CD4-positive, alpha-beta T cell treated with Interleukin-1 beta for 1 hour (primary cell): ENCODE results near the gene NOTCH4.
"Not testable (repeated sequence)": the region's sequence is repeated elsewhere in the genome, so short reads cannot be mapped to it uniquely, and the experiment has no call there.

Source experiments
- DNase-seq, 2 donors: peaks; one replicate each; pipeline ENCODE4 v3.0.0-alpha.2; 2020 to 2022

The NOTCH4 gene

GRCh38 chr6:32192608-32193039, 31.2 kb downstream of the NOTCH4 start, which contains the start of gene GPSM3:
Gene GPSM3 (minus strand): TSS chr6:32192643. CDS start chr6:32192513, 130 bp downstream.
- peak; percentile 60 to 63 for DNase-seq

GRCh38 chr6:32191696-32192607, 31.9 kb downstream of the NOTCH4 start:
- DNase-seq: peak; percentile 54 to 65

GRCh38 chr6:32190911-32191677, 32.8 kb downstream of the NOTCH4 start:
- DNase-seq: no peak

DNA sequence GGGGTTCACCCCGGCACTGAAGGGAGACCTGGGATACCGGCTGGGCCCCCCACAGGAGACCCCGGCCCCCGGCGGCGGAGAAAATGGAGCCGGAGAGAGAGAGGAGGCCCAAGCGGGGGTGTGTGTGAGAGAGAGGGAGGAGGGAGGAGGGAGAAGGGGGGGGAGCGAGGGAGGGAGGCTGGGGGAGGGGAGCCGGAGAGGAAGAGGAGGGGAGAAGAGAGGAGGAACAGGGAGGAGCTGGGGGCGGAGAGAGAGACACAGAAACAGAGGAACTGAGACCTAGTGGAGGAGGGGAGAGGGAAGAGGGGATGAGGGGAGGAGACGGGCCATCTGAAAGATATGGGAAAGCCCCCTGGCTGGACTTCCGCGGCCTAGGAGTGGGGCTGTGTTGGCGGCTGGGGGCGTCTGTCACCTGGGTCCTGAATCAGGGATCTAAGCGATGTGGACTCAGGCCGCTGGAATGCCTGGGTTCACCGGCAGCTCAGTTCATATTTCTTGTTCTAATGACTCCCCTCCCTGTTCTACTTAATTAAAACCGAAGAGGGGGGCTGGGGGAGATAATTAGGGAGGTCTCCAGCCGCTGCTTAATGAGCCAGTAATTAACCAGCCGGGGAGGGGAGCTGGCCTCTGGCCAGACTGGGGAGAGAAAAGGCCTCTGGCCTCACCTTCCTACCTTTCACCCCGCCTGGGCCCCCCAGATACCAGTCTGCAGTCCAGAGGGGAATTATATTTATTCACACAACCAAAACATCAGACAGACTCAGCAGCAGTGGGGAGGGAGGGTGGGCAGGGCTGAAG, 33.6 kb downstream of the NOTCH4 start, which contains the start of gene PBX2:
PBX2 (minus strand) TSS at position 149 of the 798 bp plus-strand sequence. CDS start 287 bp downstream, outside the sequence.
- DNase-seq: peak; percentile 91 to 93

DNA sequence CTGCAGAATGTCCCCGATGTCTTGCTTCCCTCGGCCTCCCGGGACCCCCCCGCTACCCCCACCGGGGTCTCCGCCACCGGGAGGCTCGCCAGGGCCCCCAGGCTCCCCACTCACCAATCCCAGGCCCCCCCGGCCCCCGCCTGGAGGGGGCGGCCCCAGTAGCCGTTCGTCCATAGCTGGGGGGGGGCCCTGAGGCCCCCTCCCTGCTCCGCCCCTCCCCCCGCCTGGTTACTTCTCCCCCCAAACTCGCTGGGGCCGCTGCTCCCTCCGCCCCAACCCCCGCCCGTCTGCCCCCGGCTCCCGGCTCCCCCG, 34.2 kb downstream of the NOTCH4 start:
- no peak for DNase-seq

GRCh38 chr6:32189069-32189741, 34.7 kb downstream of the NOTCH4 start:
- no peak for DNase-seq

- no peak for DNase-seq
Measured at GRCh38 chr6:32188381-32189068, 35.3 kb downstream of the NOTCH4 start.

DNA sequence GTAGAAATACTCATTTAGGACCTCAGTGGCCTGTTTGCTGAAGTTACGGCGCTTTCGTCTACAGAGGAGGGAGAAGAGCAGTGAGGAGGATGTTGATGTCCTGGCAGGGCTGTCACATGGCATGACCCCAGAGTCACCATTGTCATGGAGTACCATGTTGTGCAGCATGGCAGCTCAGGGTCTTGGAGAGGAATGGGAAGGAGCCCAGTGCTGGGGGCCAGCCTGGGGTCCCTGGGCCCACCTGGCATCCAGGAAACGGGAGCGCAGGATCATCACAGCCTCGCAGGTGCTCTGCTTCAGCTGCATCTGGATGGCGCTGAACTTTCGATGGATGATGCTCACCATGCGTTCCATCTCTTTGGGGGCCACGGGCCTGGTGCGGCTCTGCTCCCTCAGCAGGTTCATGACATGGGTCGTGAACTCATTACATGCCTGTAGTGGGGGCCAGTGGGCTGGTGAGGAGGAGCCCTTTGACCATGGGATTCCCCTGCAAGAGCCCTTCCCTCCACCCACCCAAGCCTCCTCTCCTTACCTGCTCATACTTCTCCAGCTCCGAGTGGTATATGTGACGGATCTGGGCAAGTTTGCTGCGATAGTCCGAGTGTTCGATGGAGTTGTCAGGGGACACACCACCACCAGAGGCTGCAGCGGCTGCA, 36.0 kb downstream of the NOTCH4 start:
- DNase-seq: not testable (repeated sequence)

GRCh38 chr6:32187009-32187709, 36.7 kb downstream of the NOTCH4 start:
- no peak for DNase-seq

GRCh38 chr6:32186151-32186840, 37.6 kb downstream of the NOTCH4 start:
- DNase-seq: not testable (repeated sequence)

- peak; percentile 57 to 74 for DNase-seq
Measured at GRCh38 chr6:32185681-32186131, 38.2 kb downstream of the NOTCH4 start.

DNA sequence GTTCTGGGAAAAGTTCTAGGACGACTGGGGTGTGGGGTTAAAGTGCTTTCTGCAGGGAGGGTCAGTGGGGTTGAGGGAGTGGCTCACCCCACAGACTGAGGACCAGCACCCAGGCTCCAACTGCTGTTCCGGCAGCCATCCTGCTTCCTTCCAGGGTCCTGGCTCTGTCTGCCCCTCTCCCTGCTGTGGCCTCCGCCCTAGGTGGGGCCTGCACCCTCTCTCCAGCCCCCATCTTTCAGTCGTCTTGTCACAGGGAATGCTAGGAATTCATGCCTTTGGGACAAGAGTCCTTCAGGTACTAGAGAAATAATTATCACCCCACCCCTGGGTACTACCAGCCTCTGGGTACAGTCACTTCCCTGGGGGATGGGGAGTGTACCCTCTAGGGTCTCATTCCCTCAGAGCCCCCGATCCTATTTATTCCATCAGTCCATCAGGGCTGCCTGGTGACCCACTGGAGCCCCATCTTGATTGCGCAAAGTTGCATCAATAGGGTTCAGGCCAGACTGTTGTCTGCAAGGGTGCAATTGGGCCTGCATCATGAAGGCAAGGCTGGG, 39.7 kb downstream of the NOTCH4 start, which contains the start of gene AGER:
AGER (minus strand) TSS at position 170 of the 557 bp plus-strand sequence; CDS start at position 139, 31 bp downstream.
- DNase-seq: no peak

DNA sequence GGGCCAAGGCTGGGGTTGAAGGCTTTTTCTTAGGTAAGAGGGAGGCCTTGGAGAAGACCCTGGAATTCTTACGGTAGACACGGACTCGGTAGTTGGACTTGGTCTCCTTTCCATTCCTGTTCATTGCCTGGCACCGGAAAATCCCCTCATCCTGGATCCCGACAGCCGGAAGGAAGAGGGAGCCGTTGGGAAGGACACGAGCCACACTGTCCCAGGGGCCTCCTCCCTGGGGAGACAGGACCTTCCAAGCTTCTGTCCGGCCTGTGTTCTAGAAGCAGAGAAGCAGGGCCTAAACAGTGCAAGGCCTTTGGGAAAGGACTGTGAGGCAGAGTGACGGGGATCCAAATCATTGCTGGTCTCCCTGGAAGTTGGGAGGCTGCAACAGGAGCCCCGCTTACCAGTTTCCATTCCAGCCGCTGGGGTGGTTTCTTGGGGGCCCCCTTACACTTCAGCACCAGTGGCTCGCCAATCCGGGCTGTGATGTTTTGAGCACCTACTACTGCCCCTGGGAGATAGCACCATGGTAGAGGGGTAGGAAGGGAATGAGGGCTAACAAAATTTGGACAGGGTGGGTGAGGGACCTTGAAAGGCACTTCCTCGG, 40.3 kb downstream of the NOTCH4 start:
- DNase-seq: no peak

DNA sequence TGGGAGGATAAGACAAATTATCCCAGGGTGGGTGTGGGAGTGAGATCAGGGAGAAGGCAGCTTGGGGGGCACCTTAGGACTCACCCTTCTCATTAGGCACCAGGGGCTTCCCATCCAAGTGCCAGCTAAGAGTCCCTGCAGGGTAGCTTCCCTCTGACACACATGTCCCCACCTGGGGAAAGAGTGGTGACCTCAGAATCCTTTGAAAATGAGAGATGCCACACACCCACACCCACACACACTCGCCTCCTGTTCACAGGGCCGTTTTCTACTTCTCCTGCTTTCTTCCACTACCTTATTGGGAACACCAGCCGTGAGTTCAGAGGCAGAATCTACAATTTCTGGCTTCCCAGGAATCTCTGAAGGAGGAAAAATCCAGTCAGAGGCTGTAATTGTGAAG, 40.8 kb downstream of the NOTCH4 start:
- DNase-seq: no peak

DNA sequence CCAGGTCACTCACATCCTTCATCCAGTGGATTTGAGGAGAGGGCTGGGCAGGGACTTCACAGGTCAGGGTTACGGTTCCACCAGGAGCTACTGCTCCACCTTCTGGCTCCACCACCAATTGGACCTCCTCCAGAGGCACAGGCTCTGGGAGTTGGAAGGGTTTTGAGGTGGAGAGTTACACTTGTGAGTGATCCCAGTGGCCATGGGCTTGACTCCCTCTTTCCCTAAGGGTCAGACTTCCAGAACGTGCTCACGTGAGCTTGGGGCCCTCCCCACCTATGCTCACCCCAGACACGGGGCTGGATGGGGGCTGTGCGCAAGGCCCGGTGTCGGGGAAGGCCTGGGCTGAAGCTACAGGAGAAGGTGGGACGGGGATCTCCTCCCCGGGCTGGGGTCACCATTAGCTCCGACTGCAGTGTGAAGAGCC, 41.3 kb downstream of the NOTCH4 start:
- DNase-seq: no peak

DNA sequence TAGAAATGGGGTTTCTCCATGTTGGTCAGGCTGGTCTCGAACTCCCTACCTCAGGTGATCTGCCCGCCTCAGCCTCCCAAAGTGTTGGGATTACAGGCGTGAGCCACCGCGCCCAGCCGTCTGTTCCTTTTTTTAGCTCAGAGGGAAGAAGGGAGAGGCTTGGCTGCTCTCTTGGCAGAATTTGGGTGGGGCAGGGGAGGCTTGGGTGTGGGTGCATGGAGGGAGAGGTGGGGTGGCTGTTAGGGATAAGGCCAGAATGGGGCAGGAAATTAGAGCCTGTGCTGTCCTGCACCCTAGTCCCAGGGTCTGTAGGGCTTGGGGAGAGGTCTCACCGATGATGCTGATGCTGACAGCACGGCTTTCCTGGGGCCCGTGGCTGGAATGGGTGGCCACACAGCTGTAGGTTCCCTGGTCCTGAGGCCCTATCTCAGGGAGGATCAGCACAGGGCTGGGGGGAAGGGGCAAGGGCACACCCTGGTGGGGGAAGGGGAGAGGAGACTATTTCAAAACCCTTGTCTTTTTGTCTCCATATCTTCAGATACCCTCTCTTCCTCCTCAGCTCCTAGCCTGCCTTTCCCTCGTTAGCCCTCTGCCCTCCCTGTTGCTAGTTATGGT, 41.8 kb downstream of the NOTCH4 start:
- DNase-seq: no peak

DNA sequence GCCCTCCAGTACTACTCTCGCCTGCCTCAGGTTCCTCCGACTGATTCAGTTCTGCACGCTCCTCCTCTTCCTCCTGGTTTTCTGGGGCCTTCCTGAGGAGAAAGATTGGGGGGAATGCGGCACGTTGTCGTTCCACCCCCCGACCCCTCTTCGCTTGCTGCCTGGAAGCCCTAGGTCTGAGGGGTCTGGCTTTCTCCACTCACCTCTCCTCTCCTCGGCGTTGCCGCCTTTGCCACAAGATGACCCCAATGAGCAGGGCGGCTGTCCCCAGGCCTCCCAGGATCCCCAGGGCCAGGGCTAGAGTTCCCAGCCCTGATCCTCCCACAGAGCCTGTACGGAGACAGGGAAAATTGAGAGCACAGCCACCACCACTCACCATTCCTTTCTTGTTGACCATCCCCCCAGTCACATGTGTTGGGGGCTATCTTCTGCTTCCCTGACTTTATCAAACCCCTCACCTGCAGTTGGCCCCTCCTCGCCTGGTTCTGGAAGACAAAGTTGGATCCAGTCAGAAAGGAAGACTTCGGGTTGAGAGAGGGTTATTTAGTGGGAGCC, 42.6 kb downstream of the NOTCH4 start:
- DNase-seq: no peak
